ENCODE results near the gene C1orf52.
"Not testable (repeated sequence)": the region's sequence is repeated elsewhere in the genome, so short reads cannot be mapped to it uniquely, and the experiment has no call there.

Gene C1orf52

DNA sequence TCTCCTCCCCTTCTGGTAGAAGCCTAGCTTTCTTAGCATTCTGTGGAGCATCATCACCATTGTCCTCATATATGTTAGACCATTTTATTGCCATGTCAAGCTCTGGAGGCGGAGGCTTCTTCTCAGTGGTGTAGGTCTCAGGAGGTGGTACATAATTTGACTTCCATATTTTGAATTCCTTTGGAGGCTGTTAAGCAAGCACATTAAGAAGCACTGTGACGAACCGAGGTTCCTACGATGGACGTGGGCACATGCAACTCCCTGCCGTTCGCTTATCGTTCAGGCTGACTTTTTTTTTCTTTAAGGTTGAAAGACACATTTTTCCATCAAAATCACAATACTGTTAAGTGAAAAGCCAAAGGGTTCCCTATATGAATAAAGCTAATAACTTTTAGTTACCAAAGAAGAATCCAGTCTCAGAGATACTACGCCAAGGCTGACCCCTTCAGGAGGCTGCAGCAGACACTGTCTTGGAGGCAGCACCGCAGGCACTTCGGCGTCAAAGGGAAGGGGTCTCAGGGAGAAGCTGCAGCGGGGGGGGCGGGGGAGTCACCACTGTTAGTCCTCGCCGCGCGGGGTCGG is 835 bp downstream of the C1orf52 start:
- peak; percentile 19 for DNase-seq (ENCODE audit: low read depth)
- peak overlapping the region; percentile 85 for H3K4me3 ChIP-seq (ENCODE audit: low read length)
- TF ChIP-seq, protein P1, sequence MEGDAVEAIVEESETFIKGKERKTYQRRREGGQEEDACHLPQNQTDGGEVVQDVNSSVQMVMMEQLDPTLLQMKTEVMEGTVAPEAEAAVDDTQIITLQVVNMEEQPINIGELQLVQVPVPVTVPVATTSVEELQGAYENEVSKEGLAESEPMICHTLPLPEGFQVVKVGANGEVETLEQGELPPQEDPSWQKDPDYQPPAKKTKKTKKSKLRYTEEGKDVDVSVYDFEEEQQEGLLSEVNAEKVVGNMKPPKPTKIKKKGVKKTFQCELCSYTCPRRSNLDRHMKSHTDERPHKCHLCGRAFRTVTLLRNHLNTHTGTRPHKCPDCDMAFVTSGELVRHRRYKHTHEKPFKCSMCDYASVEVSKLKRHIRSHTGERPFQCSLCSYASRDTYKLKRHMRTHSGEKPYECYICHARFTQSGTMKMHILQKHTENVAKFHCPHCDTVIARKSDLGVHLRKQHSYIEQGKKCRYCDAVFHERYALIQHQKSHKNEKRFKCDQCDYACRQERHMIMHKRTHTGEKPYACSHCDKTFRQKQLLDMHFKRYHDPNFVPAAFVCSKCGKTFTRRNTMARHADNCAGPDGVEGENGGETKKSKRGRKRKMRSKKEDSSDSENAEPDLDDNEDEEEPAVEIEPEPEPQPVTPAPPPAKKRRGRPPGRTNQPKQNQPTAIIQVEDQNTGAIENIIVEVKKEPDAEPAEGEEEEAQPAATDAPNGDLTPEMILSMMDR (IDR thresholded peaks at IDR 0.05; ENCODE audit: insufficient read depth, low read depth, low read length, missing control alignments): peak; percentile 19

DNA sequence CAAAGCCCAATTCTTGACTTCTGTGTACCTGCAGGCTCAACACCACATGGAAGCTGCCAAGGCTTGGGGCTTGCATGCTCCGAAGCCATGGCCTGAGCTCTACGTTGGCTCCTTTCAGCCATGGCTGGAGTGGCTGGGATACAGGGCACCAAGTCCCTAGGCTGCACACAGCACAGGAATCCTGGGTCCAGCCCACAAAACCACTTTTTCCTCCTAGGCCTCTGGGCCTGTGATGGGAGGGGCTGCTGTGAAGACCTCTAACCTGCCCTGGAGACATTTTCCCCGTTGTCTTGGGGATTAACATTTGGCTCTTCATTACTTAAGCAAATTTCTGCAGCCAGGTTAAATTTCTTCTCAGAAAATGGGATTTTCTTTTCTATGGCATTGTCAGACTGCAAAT is 10.4 kb downstream of the C1orf52 start:
- not testable (repeated sequence) for DNase-seq (ENCODE audit: low read depth); H3K4me3 ChIP-seq (ENCODE audit: low read length)

DNA sequence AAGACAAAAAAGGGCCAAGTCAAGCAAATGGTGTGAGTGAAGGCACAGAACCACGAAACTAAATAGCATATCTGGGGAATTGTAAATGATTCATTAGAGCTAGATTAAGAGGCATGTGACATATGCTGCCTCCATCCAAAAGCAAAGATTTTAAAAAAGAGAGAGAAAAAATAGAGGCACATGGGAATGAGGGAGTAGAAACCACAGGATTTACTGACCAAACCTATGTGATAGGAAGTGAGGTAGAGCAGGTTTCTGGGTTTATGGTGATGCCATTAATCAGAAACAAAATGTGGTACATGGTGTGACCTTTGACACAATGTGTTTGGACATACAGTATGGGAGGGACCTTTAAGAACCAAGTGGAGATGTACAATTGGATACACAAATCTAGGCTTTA is 13.6 kb downstream of the C1orf52 start:
- no peak overlapping the region for H3K4me3 ChIP-seq (ENCODE audit: low read length)
- TF ChIP-seq, protein P1 (IDR thresholded peaks at IDR 0.05; ENCODE audit: insufficient read depth, low read depth, low read length, missing control alignments): no peak
- DNase-seq (ENCODE audit: low read depth): no peak

DNA sequence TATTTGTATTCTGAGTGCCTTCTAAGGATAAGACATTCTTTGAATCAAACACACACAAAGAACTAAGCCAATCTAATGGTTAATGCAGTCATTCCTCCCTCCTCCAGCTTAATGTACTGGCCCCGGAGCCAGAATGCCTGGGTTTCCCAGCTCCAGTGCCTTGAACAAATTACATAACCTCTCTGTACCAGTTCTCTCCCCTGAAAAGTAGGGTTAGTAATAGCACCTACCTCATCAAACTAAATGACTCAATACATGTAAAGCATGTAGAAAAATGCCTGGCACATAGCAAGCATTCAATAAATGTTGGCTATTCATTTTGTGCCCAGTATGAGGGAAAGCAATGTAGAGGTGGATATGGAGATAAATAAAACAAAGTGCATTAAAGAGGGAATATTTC is 14.0 kb downstream of the C1orf52 start:
- TF ChIP-seq, protein P1 (IDR thresholded peaks at IDR 0.05; ENCODE audit: insufficient read depth, low read depth, low read length, missing control alignments): no peak
- DNase-seq (ENCODE audit: low read depth): peak; percentile 68

DNA sequence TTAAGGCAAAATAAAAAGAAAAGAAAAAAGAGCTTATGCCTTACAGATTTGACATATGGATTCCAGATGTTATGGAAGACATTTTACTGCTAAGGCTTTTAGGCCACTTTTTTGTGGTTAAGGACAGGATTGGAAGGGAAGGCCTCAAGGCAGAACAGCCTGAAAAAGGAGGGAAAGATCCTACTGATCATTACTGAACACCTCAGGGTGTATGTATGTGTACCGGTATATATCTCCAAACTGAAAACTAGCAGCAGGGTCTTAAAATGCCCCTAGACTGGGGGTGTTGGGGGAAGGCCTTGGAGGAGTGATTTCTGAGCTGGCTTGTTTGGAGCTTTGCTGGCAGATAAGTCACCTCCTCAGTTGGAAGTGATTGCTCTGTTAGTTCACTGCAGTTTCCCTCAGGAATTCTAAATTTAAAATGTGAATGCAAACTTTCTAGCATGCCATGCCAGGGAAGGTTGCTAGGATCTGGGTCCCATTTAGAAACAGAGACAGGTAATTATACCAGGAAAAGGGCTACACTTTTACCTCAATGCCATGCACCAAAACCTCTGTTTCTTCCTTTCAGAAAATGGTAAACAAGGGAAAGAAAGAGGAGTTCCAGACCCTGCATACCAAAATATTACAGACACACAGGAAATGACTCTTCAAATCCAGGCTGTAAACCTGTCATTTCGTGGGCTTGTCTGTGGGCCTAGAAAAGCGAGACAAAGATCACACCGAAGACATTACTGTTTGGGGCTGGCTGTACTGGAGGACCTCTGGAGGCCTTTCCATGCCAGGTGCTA is 15.0 kb downstream of the C1orf52 start:
- no peak overlapping the region for H3K4me3 ChIP-seq (ENCODE audit: low read length)
- DNase-seq (ENCODE audit: low read depth): peak; percentile 14
- TF ChIP-seq, protein P1 (IDR thresholded peaks at IDR 0.05; ENCODE audit: insufficient read depth, low read depth, low read length, missing control alignments): no peak

More for the DNA sequence above, 14.0 kb downstream of the C1orf52 start:
- no peak overlapping the region for H3K4me3 ChIP-seq (ENCODE audit: low read length)

DNA sequence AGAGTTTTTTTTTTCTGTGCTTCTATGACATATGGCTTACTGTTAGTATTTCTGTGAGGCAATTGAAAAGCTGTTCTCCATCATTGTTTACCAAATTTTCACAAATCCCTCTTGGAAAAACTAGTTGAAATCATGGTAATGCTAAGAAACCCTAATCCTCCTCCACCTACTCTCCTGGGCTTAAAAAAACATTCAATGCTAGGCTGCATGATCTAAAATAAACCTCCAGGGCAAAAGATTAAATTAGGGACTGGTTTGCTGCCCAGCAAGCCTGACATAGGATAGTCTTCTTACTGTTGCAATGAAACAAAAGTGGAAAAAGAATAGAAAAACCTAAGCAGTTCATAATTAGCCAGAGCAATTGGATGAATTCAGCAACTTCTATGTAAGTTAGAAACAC is 16.1 kb downstream of the C1orf52 start:
- no peak for DNase-seq (ENCODE audit: low read depth)
- no peak overlapping the region for H3K4me3 ChIP-seq (ENCODE audit: low read length)
- TF ChIP-seq, protein P1 (IDR thresholded peaks at IDR 0.05; ENCODE audit: insufficient read depth, low read depth, low read length, missing control alignments): no peak

DNA sequence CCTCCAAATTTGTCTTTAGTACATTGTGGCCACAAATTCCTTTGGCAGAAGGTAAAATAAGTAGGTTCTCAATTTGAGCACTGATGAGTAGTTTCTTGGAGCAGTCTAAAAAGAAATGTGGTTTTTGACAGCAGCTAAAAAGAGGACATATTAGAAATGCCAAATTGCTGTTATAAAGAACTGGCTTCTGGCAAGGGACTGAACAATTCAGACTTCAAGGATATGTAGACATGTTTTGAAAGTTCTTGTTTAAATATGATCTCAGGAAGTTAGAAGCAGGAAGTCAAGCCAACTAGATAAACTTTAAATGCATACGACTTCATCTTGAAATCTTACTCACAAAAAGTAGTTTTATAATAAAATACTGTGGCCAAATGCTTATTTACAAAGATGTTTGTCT is 18.8 kb downstream of the C1orf52 start:
- TF ChIP-seq, protein P1 (IDR thresholded peaks at IDR 0.05; ENCODE audit: insufficient read depth, low read depth, low read length, missing control alignments): no peak
- H3K4me3 ChIP-seq (ENCODE audit: low read length): no peak overlapping the region
- DNase-seq (ENCODE audit: low read depth): no peak

Measured in epithelial cell of esophagus (primary cell).